GM12878 (cell line): Measurements from ENCODE around the gene SPCS3. TPM values are rescaled to one million over a fixed set of nuclear protein-coding genes. Genes with fewer than 3 reads are reported as not detected.

Experiments used
- ATAC-seq: fragments of 200-7000 bp; cut with Tn5 transposase; 3 replicates; pipeline ENCODE4 v1.9.1; 2020; ENCODE audit warnings: mild to moderate bottlenecking, moderate library complexity
- BruUV-seq: library from RNA; stranded (reverse); fragments of 400-500 nt; replicated peaks from 2 replicates; lab custom pipeline; 2021; lab: Mats Ljungman, UMichigan
- CTCF ChIA-PET: fragments of 300-600 bp; sonication (Branson Sonifier 250); formaldehyde crosslinking; extraction: SDS; loops from one replicate; lab custom pipeline; 2021; ENCODE audit warnings: inconsistent platforms; lab: Yijun Ruan, JAX
- POLR2A ChIA-PET: fragments of 350-600 bp; formaldehyde crosslinking; extraction: SDS; loops from one replicate; lab custom pipeline; 2021; ENCODE audit warnings: inconsistent platforms; lab: Charles Lee
- RAD21 ChIA-PET: fragments of 300-600 bp; sonication (Branson Sonifier 250); formaldehyde crosslinking; loops from one replicate; lab custom pipeline; 2023; ENCODE audit warnings: antibody characterized with exemption; ENCODE audit not compliant: unreplicated experiment; lab: Charles Lee
- SMC1A ChIA-PET: fragments of 300-600 bp; sonication (Branson Sonifier 250); formaldehyde crosslinking; loops from one replicate; lab custom pipeline; 2023; ENCODE audit not compliant: unreplicated experiment, uncharacterized antibody; lab: Charles Lee
- DNase-seq: peaks from one replicate; pipeline ENCODE4 v3.0.0-alpha.2; 2011; ENCODE audit warnings: low read depth, low spot score
- FAIRE-seq: peaks from 3 replicates; lab custom pipeline; 2011; peaks lifted over from hg19 to GRCh38; lab: Jason Lieb, UNC
- H2AFZ ChIP-seq: 2 replicates; pipeline ENCODE4 v1.6.0; 2011; ENCODE audit warnings: low read depth, low read length, control low read depth; ENCODE audit not compliant: control insufficient read depth
- H3K27ac ChIP-seq: 2 replicates; pipeline ENCODE4 v1.5.1; 2011; ENCODE audit warnings: control low read depth; ENCODE audit not compliant: control insufficient read depth, insufficient read depth
- H3K27me3 ChIP-seq, 2 experiments: replicated peaks in 1 of 2; 2 replicates each; pipeline versions ENCODE4 v1.6.0 to v1.6.1; 2011; ENCODE audit warnings: low read length in 1 of 2; ENCODE audit not compliant: control insufficient read depth in 2 of 2, insufficient read depth in 2 of 2
- H3K36me3 ChIP-seq, 2 experiments: 2 replicates each; pipeline ENCODE4 v1.5.1; 2011; ENCODE audit warnings: low read length in 1 of 2; ENCODE audit not compliant: control insufficient read depth in 2 of 2, insufficient read depth in 2 of 2
- H3K4me1 ChIP-seq: 2 replicates; pipeline ENCODE4 v1.6.1; 2011; ENCODE audit warnings: mild to moderate bottlenecking, low read length, moderate library complexity, mixed read lengths; ENCODE audit not compliant: control insufficient read depth, insufficient read depth
- H3K4me2 ChIP-seq: 2 replicates; pipeline ENCODE4 v1.6.0; 2011; ENCODE audit warnings: control low read depth; ENCODE audit not compliant: control insufficient read depth, insufficient read depth
- H3K4me3 ChIP-seq: fragments of 200-600 bp; sonication (generic); 2 replicates; pipeline ENCODE4 v1.5.1; 2016
- H3K79me2 ChIP-seq: 2 replicates; pipeline ENCODE4 v1.6.0; 2011; ENCODE audit warnings: low read length; ENCODE audit not compliant: control insufficient read depth, insufficient read depth
- H3K9ac ChIP-seq: 2 replicates; pipeline ENCODE4 v1.8.0; 2011; ENCODE audit warnings: low read length, control low read depth, mixed read lengths; ENCODE audit not compliant: control insufficient read depth, insufficient read depth
- H3K9me3 ChIP-seq: replicated peaks from 3 replicates; pipeline ENCODE4 v1.5.1; 2011; ENCODE audit warnings: mild to moderate bottlenecking, low read length; ENCODE audit not compliant: control insufficient read depth, insufficient read depth
- H4K20me1 ChIP-seq: 2 replicates; pipeline ENCODE4 v1.6.0; 2011; ENCODE audit not compliant: control insufficient read depth, insufficient read depth
- RAD21 ChIP-seq: IDR thresholded peaks from 2 replicates; pipeline ENCODE4 v1.6.1; 2011; ENCODE audit warnings: mild to moderate bottlenecking, low read depth, low read length, moderate library complexity; ENCODE audit not compliant: insufficient read depth
- RBBP5 ChIP-seq: fragments of 200-600 bp; sonication (generic); conservative IDR thresholded peaks from 2 replicates; pipeline ENCODE4 v1.6.1; 2016
- SMC3 ChIP-seq: IDR thresholded peaks from 2 replicates; pipeline ENCODE4 v1.6.1; 2011; ENCODE audit warnings: low read length, improper control_type of control experiment, borderline replicate concordance
- ZNF384 ChIP-seq: IDR thresholded peaks from 2 replicates; pipeline ENCODE4 v1.6.1; 2012; ENCODE audit warnings: low read depth, mild to moderate bottlenecking, low read length, improper control_type of control experiment, borderline replicate concordance
- WGBS: methylation state at CpG from one replicate; pipeline ENCODE4 v1.1.6; 2016; ENCODE audit warnings: low lambda C conversion rate; ENCODE audit not compliant: insufficient replicate concordance, insufficient coverage; ENCODE audit errors: missing lambda C conversion rate; 5-methylcytosine and 5-hydroxymethylcytosine counted together
- in situ Hi-C: fragments of 300-500 bp; cut with MboI; formaldehyde crosslinking; loops from 9 replicates; pipeline ENCODE4 v1.14.3; 2018; ENCODE audit warnings: mixed read lengths
- intact Hi-C: fragments of 100-400 bp; cut with micrococcal nuclease; formaldehyde crosslinking; loops from one replicate; pipeline ENCODE4 v1.14.2; 2022; ENCODE audit not compliant: unreplicated experiment
- polyA plus RNA-seq, 11 experiments: library from polyadenylated mRNA; depleted of rRNA in 4 of 11; unstranded in 6 of 11; stranded (reverse) in 5 of 11; fragments of >200 nt; fragmentation: Nextera tagmentation in 4 of 11; fragmentation: Illumina TruSeq in 1 of 11; extraction: Ambion mirVana in 4 of 11; extraction: Trizol in 1 of 11; gene quantifications; 1 replicate in 1 of 11; 2 replicates in 10 of 11; pipeline versions ENCODE4 v1.2.1 to v1.2.3, GENCODE V29; 2011 to 2016; ENCODE audit warnings: inconsistent platforms in 2 of 11, missing spikeins in 2 of 11, low read depth in 1 of 11
- total RNA-seq, 4 experiments: library from RNA; depleted of rRNA in 3 of 4; stranded (reverse); fragments of >200 nt in 3 of 4; fragmentation: Illumina TruSeq in 1 of 4; extraction: Trizol in 1 of 4; gene quantifications; 2 replicates each; pipeline versions ENCODE4 v1.2.1 to v1.2.3, GENCODE V29; 2013 to 2021
- TF ChIP-seq, protein P1 (sequence below), 3 experiments: IDR thresholded peaks in 2 of 3; conservative IDR thresholded peaks in 1 of 3; 2 replicates each; pipeline ENCODE4 v1.5.1; 2011; ENCODE audit warnings: low read depth in 3 of 3, low read length in 3 of 3, mild to moderate bottlenecking in 3 of 3, control low read depth in 2 of 3, moderate library complexity in 2 of 3, inconsistent platforms in 1 of 3, mixed read lengths in 1 of 3; ENCODE audit not compliant: control insufficient read depth in 2 of 3, insufficient read depth in 1 of 3; ENCODE audit errors: extremely low read depth in 1 of 3

Gene SPCS3
- total and polyA plus RNA-seq, 10 of the 15 experiments (the other 5 are each of a cell fraction or from before 2014, with no cell fraction given) = 50.0 to 151 (median 76.4) TPM

DNA sequence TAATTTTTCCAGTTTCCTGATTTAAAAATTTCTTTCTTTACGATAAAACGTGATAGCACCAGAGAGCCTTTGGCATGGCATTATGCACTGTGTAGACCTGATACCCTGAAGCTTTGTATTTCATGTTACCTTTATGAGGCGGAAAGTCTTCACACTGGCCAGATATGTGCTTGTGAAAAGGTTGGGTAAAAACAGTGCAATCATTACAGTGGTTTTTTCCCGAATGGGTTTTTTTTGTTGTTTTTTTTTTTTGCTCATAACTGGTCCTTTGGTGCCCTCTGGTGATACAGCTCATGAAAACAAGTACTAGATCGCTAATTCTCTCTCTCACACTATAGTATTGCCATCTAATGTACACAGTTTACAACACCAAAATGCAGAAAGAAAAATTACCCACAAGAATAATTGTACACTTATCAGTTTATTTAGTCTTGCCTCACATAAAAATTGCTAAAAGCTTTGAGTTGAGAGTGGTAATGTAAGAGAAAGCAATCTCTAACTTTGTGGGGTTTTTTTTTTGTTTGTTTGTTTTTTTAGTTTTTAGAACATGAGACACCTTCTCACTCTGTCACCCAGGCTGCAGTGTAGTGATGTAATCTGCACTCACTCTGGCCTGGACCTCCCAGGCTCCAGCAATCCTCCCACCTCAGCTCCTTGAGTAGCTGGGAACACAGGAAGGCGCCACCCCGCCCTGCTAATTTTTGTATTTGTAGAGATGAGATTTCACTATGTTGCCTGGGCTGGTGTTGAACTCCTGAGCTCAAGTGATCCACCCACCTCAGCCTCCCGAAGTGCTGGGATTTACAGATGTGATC, 21.3 kb downstream of the SPCS3 start:
- Histone ChIP-seq H3K79me2 (no peaks in the 10 kb centered on the region), H2AFZ (no peak overlapping the region), H3K36me3 (peaks cover 0 to 3% of the 10 kb centered on the region in 2 experiments; a peak in 1 of 4 replicates), H4K20me1 (peaks cover 2% of the 10 kb centered on the region), H3K27me3 (no peaks in the 10 kb centered on the region), H3K9ac (no peak overlapping the region), H3K9me3 (peaks cover 16% of the 10 kb centered on the region; the same call in 2 of the 3 replicates), H3K4me2 (no peak overlapping the region), H3K4me3 (no peak overlapping the region), H3K27ac (no peak overlapping the region), H3K4me1 (no peaks in the 10 kb centered on the region)
- in situ Hi-C loops = loop anchor here (25.0 kb wide), 2 partner anchors 304 to 779 kb away; no protein-coding TSS in a partner anchor
- intact Hi-C loops = loop anchor here (1.0 to 5.0 kb wide), 5 partner anchors 191 to 779 kb away; no protein-coding TSS in a partner anchor
- BruUV-seq = no TSS peak
- WGBS = 57% methylated on average over 8 of the region's 8 CpGs
- ChIA-PET RAD21 (interaction anchor here (0.6 to 2.5 kb wide), 21 partner anchors 9 to 1577 kb away, joined by 3 to 16 read pairs (median 4); no protein-coding TSS in a partner anchor), POLR2A (no interaction called here), CTCF (interaction anchor here (0.5 to 4.3 kb wide), 35 partner anchors 9 to 1577 kb away, joined by 3 to 27 read pairs (median 4); partner anchors contain the start of gene SPATA4), SMC1A (interaction anchor here (0.6 to 5.6 kb wide), 18 partner anchors 8 to 394 kb away, joined by 3 to 36 read pairs (median 4); partner anchors contain the start of gene SPATA4)
- TF ChIP-seq RAD21 (peak; percentile 86), RBBP5 (no peak), SMC3 (peak; percentile 87), ZNF384 (peak; percentile 93)
- TF ChIP-seq, protein P1, sequence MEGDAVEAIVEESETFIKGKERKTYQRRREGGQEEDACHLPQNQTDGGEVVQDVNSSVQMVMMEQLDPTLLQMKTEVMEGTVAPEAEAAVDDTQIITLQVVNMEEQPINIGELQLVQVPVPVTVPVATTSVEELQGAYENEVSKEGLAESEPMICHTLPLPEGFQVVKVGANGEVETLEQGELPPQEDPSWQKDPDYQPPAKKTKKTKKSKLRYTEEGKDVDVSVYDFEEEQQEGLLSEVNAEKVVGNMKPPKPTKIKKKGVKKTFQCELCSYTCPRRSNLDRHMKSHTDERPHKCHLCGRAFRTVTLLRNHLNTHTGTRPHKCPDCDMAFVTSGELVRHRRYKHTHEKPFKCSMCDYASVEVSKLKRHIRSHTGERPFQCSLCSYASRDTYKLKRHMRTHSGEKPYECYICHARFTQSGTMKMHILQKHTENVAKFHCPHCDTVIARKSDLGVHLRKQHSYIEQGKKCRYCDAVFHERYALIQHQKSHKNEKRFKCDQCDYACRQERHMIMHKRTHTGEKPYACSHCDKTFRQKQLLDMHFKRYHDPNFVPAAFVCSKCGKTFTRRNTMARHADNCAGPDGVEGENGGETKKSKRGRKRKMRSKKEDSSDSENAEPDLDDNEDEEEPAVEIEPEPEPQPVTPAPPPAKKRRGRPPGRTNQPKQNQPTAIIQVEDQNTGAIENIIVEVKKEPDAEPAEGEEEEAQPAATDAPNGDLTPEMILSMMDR (IDR thresholded peaks at IDR 0.05 in 2 of 3, conservative IDR thresholded peaks at IDR 0.05 in 1 of 3; ENCODE audit: control insufficient read depth in 2 of 3, extremely low read depth in 1 of 3, insufficient read depth in 1 of 3, low read depth in 3 of 3, low read length in 3 of 3) = peak; percentile 50 to 74 (median 55); a peak in 5 of 6 replicates
- FAIRE-seq = no peak
- no peak for DNase-seq
- ATAC-seq = peak; percentile 76
